Tibial nerve (tissue), 4 donors: ENCODE measurements around the gene PCGF5.

Experiments used
- CTCF ChIP-seq, 5 experiments: fragments of 200-600 bp in 3 of 5; fragments of 450-650 bp in 2 of 5; sonication (generic) in 3 of 5; IDR thresholded peaks; one replicate each; pipeline ENCODE4 v1.5.1; 2016 to 2019; ENCODE audit warnings: antibody characterized with exemption in 5 of 5, mild to moderate bottlenecking in 3 of 5, moderate library complexity in 2 of 5
- EP300 ChIP-seq, 2 donors: sonication (generic); formaldehyde crosslinking; IDR thresholded peaks; one replicate each; pipeline ENCODE4 v1.6.1; 2017; ENCODE audit warnings: antibody characterized with exemption in 2 of 2, mild to moderate bottlenecking in 1 of 2
- POLR2A ChIP-seq, 2 donors: fragments of 450-650 bp; IDR thresholded peaks; one replicate each; pipeline ENCODE4 v1.6.1; 2017; ENCODE audit warnings: antibody characterized with exemption in 2 of 2, mild to moderate bottlenecking in 2 of 2, moderate library complexity in 2 of 2

GRCh38 chr10:91239789-91240188, 19.3 kb downstream of the PCGF5 start:
- TF ChIP-seq POLR2A (IDR thresholded peaks at IDR 0.05) = no peak
- no peak for TF ChIP-seq CTCF (IDR thresholded peaks at IDR 0.05)
- TF ChIP-seq EP300 (IDR thresholded peaks at IDR 0.05) = no peak
